ENCODE results near the gene SPDYE16.
A peak's percentile ranks its signal among the peaks of the same experiment; 100 is the strongest.
"Not testable (repeated sequence)": the region's sequence is repeated elsewhere in the genome, so short reads cannot be mapped to it uniquely, and the experiment has no call there.

SPDYE16 gene

GRCh38 chr7:76559685-76560084 is 16.6 kb upstream of the SPDYE16 start:
- H3K4me3 ChIP-seq (ENCODE audit: low read depth, low read length); DNase-seq (ENCODE audit: low read depth): not testable (repeated sequence)

DNA sequence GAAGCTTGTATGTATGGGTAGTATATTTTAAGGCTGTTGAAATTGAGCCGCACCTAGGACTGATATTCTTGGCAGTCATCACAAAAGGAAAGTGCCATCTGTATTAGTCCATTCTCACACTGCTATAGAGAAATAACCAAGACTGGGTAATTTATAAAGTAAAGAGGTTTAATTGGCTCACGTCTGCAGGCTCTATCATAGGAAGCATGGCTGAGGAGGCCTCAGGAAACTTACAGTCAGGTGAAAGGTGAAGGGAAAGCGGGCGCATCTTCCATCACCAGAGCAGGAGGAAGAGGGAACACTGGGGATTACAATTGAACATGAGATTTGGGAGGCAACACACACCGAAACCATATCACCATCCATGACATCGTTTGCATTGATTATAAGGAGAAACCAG is 8.9 kb upstream of the SPDYE16 start:
- not testable (repeated sequence) for DNase-seq (ENCODE audit: low read depth); H3K4me3 ChIP-seq (ENCODE audit: low read depth, low read length)

- H3K4me3 ChIP-seq (ENCODE audit: low read depth, low read length): peak overlapping the region; percentile 69
- DNase-seq (ENCODE audit: low read depth): not testable (repeated sequence)
These were observed 6.8 kb upstream of the SPDYE16 start for GRCh38 chr7:76549855-76550248.

GRCh38 chr7:76549025-76549854 is 6.1 kb upstream of the SPDYE16 start:
- peak overlapping the region; percentile 69 for H3K4me3 ChIP-seq (ENCODE audit: low read depth, low read length)
- DNase-seq (ENCODE audit: low read depth): peak; percentile 88

DNA sequence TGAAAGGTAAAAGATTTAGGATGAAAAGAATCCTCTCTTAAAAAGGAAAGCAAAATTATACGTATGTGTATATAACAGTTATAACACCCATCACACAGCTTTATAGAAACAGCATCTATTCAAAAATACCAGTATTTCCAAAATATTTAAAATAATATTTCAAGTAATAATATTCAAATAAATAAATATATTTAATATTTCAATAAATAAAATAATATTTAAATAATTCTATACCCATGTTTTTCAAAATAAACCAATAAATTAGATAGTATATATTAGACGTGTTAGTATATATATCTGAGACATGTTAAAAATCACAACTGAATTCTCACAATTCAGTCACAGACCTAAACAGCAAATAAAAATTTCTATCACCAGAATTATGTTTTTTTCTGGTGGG is 11.5 kb downstream of the SPDYE16 start:
- H3K4me3 ChIP-seq (ENCODE audit: low read depth, low read length); DNase-seq (ENCODE audit: low read depth): not testable (repeated sequence)

DNA sequence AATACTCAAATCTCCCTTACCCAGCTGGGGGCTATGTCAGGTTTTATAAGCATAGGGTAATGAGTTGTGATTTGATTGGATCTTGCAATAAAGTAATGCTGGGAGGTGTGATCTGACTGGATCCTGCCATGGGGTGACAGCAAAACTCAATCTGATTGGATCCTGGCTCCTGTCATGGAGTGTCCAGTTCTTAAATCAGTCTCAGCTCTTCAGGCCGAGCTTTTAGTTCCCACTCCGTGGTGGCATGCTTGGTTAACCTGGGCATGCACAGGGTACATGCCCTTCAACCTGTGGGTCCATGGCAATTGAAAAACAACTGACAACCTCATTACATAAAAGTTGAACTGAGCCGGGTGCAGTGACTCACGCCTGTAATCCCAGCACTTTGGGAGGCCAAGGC is 16.9 kb downstream of the SPDYE16 start:
- DNase-seq (ENCODE audit: low read depth); H3K4me3 ChIP-seq (ENCODE audit: low read depth, low read length): not testable (repeated sequence)

DNA sequence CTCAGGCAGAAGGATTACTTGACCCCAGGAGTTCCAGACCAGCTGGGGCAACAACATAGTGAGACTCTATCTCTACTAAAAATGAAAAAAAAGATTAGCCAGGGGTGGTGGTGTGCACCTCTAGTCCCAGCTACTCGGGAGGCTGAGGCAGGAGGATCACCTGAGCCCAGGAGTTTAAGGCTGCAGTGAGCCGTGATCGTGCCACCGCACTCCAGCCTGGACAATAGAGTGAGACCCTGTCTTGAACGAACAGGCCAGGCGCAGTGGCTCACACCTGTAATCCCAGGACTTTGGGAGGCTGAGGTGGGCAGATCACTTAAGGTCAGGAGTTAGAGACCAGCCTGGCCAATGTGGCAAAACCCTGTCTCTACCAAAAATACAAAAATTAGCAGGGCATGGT is 26.2 kb downstream of the SPDYE16 start:
- H3K4me3 ChIP-seq (ENCODE audit: low read depth, low read length); DNase-seq (ENCODE audit: low read depth): not testable (repeated sequence)

DNA sequence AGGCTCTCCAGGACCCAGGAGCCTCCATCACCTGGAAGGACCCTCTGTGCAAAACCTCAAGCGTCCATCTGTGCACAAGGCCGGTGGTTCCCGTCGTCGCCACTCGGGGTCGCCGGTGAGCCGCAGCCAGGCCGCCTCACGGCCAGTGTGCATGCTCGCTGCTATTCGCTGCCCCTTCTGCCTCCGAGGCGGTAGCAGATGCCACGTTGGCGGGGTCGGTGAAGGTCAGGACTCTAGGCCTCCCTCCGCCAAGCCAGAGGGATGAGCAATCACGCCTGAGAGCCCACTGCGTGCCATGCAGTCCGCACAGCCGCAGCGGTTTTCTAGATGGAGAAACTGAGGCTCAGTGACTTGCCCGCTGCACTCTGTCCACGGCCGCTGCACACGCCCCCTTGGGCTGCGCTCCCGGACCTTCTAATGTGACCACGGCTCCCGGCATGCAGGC is 27.1 kb downstream of the SPDYE16 start:
- DNase-seq (ENCODE audit: low read depth): no peak
- no peak for TF ChIP-seq CTCF (IDR thresholded peaks at IDR 0.05; ENCODE audit: control insufficient read depth, extremely low read depth, insufficient read depth)
- H3K4me3 ChIP-seq (ENCODE audit: low read depth, low read length): no peak overlapping the region

GRCh38 chr7:76514926-76515771 is 27.9 kb downstream of the SPDYE16 start:
- no peak for TF ChIP-seq CTCF (IDR thresholded peaks at IDR 0.05; ENCODE audit: control insufficient read depth, extremely low read depth, insufficient read depth)
- no peak overlapping the region for H3K4me3 ChIP-seq (ENCODE audit: low read depth, low read length)
- no peak for DNase-seq (ENCODE audit: low read depth)

DNA sequence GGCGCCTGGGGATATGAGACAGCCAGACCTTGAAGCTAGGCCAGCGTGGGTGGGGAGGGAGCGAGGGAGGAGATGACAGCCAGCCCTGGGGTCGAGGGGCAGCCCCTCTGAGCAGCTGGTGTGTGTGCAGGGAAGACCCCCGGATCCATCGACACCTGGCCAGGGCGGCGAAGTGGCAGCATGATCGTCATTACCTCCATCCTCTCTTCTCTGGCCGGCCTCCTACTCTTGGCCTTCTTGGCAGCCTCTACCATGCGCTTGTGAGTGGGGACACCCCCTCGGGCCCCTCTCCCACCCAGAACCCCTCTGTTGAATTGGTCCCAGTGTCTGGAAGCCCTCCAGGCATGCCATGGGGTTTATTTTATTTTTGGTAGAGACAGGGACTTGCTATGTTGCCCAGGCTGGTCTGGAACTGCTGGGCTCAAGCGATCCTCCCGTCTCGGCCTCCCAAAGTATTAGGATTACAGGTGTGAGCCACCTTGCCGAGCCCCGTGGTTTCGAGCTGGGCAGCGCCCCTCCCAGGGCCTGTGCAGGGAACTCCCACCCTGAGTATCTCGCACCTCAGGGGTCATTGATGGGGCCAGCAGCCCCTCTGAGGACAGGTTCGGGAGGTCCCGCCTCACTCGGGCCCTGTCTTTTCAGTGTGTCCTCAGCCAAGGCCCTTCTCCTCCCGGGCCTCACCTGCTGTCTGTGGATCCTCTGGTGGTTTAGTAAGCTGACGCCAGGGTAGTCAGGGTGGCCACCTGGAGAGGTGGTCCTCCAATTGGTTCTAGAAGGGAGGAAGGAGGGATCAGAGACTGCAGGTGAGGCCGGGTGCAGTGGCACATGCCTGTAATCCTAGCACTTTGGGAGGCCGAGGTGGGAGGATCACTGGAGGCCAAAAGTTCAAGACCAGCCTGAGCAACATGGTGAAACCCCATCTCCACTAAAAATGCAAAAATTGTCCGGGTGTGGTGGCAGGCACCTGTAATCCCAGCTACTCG is 29.0 kb downstream of the SPDYE16 start:
- TF ChIP-seq CTCF (IDR thresholded peaks at IDR 0.05; ENCODE audit: control insufficient read depth, extremely low read depth, insufficient read depth): no peak
- DNase-seq (ENCODE audit: low read depth): no peak
- H3K4me3 ChIP-seq (ENCODE audit: low read depth, low read length): no peak overlapping the region
